Liver (tissue), 9 donors: ENCODE data around the gene DUSP3. TPM values are rescaled to one million over a fixed set of nuclear protein-coding genes. Genes with fewer than 3 reads are reported as not detected.

ENCODE experiments used
- DNase-seq: peaks from one replicate; pipeline ENCODE4 v3.0.0-alpha.2; 2017; ENCODE audit warnings: low spot score
- H3K27ac ChIP-seq, 2 donors: one replicate each; pipeline ENCODE4 v1.7.0; 2013; ENCODE audit warnings: inconsistent platforms in 2 of 2, low read length in 2 of 2, control low read depth in 1 of 2, low read depth in 1 of 2, mild to moderate bottlenecking in 1 of 2
- H3K27me3 ChIP-seq, 4 donors: one replicate each; pipeline versions ENCODE4 v1.6.1 to v1.7.0; 2013; ENCODE audit warnings: low read length in 3 of 4, inconsistent platforms in 1 of 4, mild to moderate bottlenecking in 1 of 4, moderate library complexity in 1 of 4; ENCODE audit not compliant: control insufficient read depth in 4 of 4, insufficient read depth in 4 of 4
- H3K36me3 ChIP-seq, 4 donors: one replicate each; pipeline versions ENCODE4 v1.6.1 to v1.7.0; 2013; ENCODE audit warnings: low read length in 3 of 4, mild to moderate bottlenecking in 3 of 4, low read depth in 1 of 4, moderate library complexity in 1 of 4; ENCODE audit not compliant: control insufficient read depth in 4 of 4, insufficient read depth in 3 of 4
- H3K4me1 ChIP-seq, 4 donors: one replicate each; pipeline versions ENCODE4 v1.6.1 to v1.7.0; 2013; ENCODE audit warnings: low read length in 3 of 4, mild to moderate bottlenecking in 3 of 4, moderate library complexity in 1 of 4; ENCODE audit not compliant: control insufficient read depth in 4 of 4, insufficient read depth in 4 of 4
- H3K4me3 ChIP-seq, 3 donors: one replicate each; pipeline versions ENCODE4 v1.6.1 to v1.7.0; 2013; ENCODE audit warnings: low read length in 3 of 3, control low read depth in 1 of 3, low read depth in 1 of 3, mild to moderate bottlenecking in 1 of 3
- H3K9ac ChIP-seq, 2 donors: one replicate each; pipeline ENCODE4 v1.7.0; 2013; ENCODE audit warnings: low read length in 2 of 2, mild to moderate bottlenecking in 2 of 2, moderate library complexity in 2 of 2, control low read depth in 1 of 2, low read depth in 1 of 2
- H3K9me3 ChIP-seq, 4 donors: one replicate each; pipeline versions ENCODE4 v1.6.1 to v1.7.0; 2013; ENCODE audit warnings: low read length in 3 of 4; ENCODE audit not compliant: control insufficient read depth in 4 of 4
- FOXA1 ChIP-seq: IDR thresholded peaks from 2 replicates; pipeline ENCODE4 v1.6.1; 2016; ENCODE audit warnings: antibody characterized with exemption
- FOXA2 ChIP-seq: IDR thresholded peaks from 2 replicates; pipeline ENCODE4 v1.6.1; 2016; ENCODE audit warnings: antibody characterized with exemption
- GABPA ChIP-seq, 2 donors: IDR thresholded peaks in 1 of 2; conservative IDR thresholded peaks in 1 of 2; 2 replicates each; pipeline ENCODE4 v1.6.1; 2016; ENCODE audit warnings: antibody characterized with exemption in 2 of 2, mild to moderate bottlenecking in 1 of 2, moderate library complexity in 1 of 2
- HNF4A ChIP-seq, 2 donors: conservative IDR thresholded peaks; 2 replicates each; pipeline ENCODE4 v1.6.1; 2016; ENCODE audit warnings: antibody characterized with exemption in 2 of 2, mild to moderate bottlenecking in 2 of 2
- HNF4G ChIP-seq: IDR thresholded peaks from 2 replicates; pipeline ENCODE4 v1.6.1; 2016; ENCODE audit warnings: antibody characterized with exemption
- JUND ChIP-seq, 2 donors: IDR thresholded peaks; 2 replicates each; pipeline ENCODE4 v1.6.1; 2016; ENCODE audit warnings: antibody characterized with exemption in 2 of 2
- NR2F2 ChIP-seq: IDR thresholded peaks from 2 replicates; pipeline ENCODE4 v1.6.1; 2016; ENCODE audit warnings: antibody characterized with exemption
- RAD21 ChIP-seq, 2 donors: IDR thresholded peaks; 2 replicates each; pipeline ENCODE4 v1.6.1; 2016; ENCODE audit warnings: antibody characterized with exemption in 2 of 2, mild to moderate bottlenecking in 2 of 2
- RXRA ChIP-seq, 2 donors: IDR thresholded peaks; 2 replicates each; pipeline ENCODE4 v1.6.1; 2017 to 2018; ENCODE audit warnings: antibody characterized with exemption in 2 of 2, mild to moderate bottlenecking in 1 of 2
- SP1 ChIP-seq: IDR thresholded peaks from 2 replicates; pipeline ENCODE4 v1.6.1; 2018; ENCODE audit warnings: antibody characterized with exemption, mild to moderate bottlenecking
- TAF1 ChIP-seq: conservative IDR thresholded peaks from 2 replicates; pipeline ENCODE4 v1.6.1; 2016; ENCODE audit warnings: antibody characterized with exemption, mild to moderate bottlenecking
- YY1 ChIP-seq: IDR thresholded peaks from 2 replicates; pipeline ENCODE4 v1.6.1; 2016; ENCODE audit warnings: antibody characterized with exemption, mild to moderate bottlenecking
- WGBS: extraction: QIAGEN DNeasy Blood & Tissue Kit; methylation state at CpG from one replicate; pipeline ENCODE4 v1.1.7; 2013; 5-methylcytosine and 5-hydroxymethylcytosine counted together
- polyA plus RNA-seq, 2 donors: library from polyadenylated mRNA; stranded (reverse) in 1 of 2; unstranded in 1 of 2; fragments of 200-250 nt in 1 of 2; fragments of >200 nt in 1 of 2; fragmentation: Nextera tagmentation in 1 of 2; extraction: Ambion mirVana in 1 of 2; gene quantifications; one replicate each; pipeline versions ENCODE4 v1.2.1 to v1.2.3, GENCODE V29; 2013 to 2015
- total RNA-seq, 2 donors: library from RNA; depleted of rRNA; stranded (reverse); fragments of >200 nt; gene quantifications; one replicate each; pipeline ENCODE4 v1.2.3, GENCODE V29; 2014
- TF ChIP-seq, protein P1 (sequence below): IDR thresholded peaks from 2 replicates; pipeline ENCODE4 v1.6.1; 2016; ENCODE audit warnings: antibody characterized with exemption
- TF ChIP-seq, protein P2 (sequence below): IDR thresholded peaks from 2 replicates; pipeline ENCODE4 v1.6.1; 2016; ENCODE audit warnings: antibody characterized with exemption
- TF ChIP-seq, protein P3 (sequence below): fragments of 150-350 bp; IDR thresholded peaks from 2 replicates; pipeline ENCODE4 v1.5.1; 2017; ENCODE audit warnings: improper control_type of control experiment, low read depth, low read length; ENCODE audit not compliant: missing input control
- TF ChIP-seq, protein P4 (sequence below): IDR thresholded peaks from 2 replicates; pipeline ENCODE4 v1.6.1; 2016; ENCODE audit warnings: antibody characterized with exemption
- donor health status: healthy.
- donor health status: healthy.
- donor health status: healthy.
- donor health status: healthy.
- donor health status: healthy.

Gene DUSP3
- total and polyA plus RNA-seq, 4 donors: 30.4 to 104 (median 60.8) TPM

DNA sequence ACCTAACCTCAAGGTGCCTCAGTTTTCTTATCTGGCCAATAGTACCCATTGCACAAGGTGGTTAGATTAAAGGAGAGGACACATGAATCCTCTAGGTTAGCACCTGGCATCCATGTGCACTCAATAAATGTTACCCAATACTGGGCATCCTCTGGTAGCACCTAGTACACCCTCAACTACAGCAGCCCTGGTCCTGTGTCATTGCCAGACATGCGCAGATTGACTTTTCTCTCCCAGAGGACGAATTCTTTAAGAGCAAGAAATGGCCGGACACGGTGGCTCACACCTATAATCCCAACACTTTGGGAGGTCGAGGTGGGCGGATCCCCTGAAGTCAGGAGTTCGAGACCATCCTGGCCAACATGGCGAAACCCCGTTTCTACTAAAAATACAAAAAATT, 7.3 kb downstream of the DUSP3 start:
- Histone ChIP-seq H3K9ac (no peak overlapping the region), H3K4me3 (no peak overlapping the region), H3K9me3 (no peaks in the 10 kb centered on the region), H3K27me3 (no peaks in the 10 kb centered on the region), H3K36me3 (peaks cover 0 to 33% (median 21%) of the 10 kb centered on the region in 4 donors), H3K27ac (peak overlapping the region; percentile 78 to 83), H3K4me1 (peaks cover 21 to 69% (median 53%) of the 10 kb centered on the region in 4 donors)
- no peak for DNase-seq
- TF ChIP-seq HNF4G (no peak), RXRA (IDR thresholded peaks at IDR 0.05) (peak; percentile 38 to 79), YY1 (peak; percentile 79), JUND (IDR thresholded peaks at IDR 0.05) (peak in 1 of 2 donors; percentile 17), FOXA2 (peak; percentile 38), HNF4A (conservative IDR thresholded peaks at IDR 0.05) (peak in 1 of 2 donors; percentile 74), NR2F2 (no peak), GABPA (IDR thresholded peaks at IDR 0.05 in 1 of 2, conservative IDR thresholded peaks at IDR 0.05 in 1 of 2) (peak in 1 of 2 donors; percentile 11), FOXA1 (peak; percentile 39), RAD21 (IDR thresholded peaks at IDR 0.05) (no peak)
- TF ChIP-seq, protein P1, sequence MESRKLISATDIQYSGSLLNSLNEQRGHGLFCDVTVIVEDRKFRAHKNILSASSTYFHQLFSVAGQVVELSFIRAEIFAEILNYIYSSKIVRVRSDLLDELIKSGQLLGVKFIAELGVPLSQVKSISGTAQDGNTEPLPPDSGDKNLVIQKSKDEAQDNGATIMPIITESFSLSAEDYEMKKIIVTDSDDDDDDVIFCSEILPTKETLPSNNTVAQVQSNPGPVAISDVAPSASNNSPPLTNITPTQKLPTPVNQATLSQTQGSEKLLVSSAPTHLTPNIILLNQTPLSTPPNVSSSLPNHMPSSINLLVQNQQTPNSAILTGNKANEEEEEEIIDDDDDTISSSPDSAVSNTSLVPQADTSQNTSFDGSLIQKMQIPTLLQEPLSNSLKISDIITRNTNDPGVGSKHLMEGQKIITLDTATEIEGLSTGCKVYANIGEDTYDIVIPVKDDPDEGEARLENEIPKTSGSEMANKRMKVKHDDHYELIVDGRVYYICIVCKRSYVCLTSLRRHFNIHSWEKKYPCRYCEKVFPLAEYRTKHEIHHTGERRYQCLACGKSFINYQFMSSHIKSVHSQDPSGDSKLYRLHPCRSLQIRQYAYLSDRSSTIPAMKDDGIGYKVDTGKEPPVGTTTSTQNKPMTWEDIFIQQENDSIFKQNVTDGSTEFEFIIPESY: peak; percentile 11
- TF ChIP-seq, protein P2, sequence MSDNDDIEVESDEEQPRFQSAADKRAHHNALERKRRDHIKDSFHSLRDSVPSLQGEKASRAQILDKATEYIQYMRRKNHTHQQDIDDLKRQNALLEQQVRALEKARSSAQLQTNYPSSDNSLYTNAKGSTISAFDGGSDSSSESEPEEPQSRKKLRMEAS: peak; percentile 94
- 41% methylated on average over 9 of the region's 9 CpGs for WGBS

DNA sequence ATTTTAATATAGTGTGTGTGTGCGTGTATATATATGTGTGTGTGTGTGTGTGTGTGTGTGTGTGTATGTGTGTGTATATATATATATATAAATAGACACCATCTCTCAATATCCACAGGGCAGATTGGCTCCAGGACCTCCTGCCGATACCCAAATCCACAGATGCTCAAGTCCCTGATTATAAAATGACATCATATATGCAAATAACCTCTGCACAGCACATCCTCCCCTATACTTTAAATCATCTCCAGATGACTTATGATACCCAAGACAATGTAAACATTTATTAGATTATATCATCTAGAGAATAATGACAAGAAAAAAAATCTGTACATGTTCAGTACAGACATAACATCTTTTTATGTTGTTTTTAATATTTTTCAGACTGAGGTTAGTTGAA, 7.8 kb downstream of the DUSP3 start:
- 92% methylated on average over 2 of the region's 2 CpGs for WGBS
- H3K4me3 ChIP-seq: no peak overlapping the region
- no peak overlapping the region for H3K27ac ChIP-seq
- TF ChIP-seq, protein P2: no peak
- TF ChIP-seq, protein P3, sequence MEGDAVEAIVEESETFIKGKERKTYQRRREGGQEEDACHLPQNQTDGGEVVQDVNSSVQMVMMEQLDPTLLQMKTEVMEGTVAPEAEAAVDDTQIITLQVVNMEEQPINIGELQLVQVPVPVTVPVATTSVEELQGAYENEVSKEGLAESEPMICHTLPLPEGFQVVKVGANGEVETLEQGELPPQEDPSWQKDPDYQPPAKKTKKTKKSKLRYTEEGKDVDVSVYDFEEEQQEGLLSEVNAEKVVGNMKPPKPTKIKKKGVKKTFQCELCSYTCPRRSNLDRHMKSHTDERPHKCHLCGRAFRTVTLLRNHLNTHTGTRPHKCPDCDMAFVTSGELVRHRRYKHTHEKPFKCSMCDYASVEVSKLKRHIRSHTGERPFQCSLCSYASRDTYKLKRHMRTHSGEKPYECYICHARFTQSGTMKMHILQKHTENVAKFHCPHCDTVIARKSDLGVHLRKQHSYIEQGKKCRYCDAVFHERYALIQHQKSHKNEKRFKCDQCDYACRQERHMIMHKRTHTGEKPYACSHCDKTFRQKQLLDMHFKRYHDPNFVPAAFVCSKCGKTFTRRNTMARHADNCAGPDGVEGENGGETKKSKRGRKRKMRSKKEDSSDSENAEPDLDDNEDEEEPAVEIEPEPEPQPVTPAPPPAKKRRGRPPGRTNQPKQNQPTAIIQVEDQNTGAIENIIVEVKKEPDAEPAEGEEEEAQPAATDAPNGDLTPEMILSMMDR: no peak
- TF ChIP-seq RXRA (IDR thresholded peaks at IDR 0.05) (no peak), FOXA2 (no peak), GABPA (IDR thresholded peaks at IDR 0.05 in 1 of 2, conservative IDR thresholded peaks at IDR 0.05 in 1 of 2) (no peak), TAF1 (no peak), NR2F2 (no peak), RAD21 (IDR thresholded peaks at IDR 0.05) (no peak), HNF4G (no peak), SP1 (no peak)
- TF ChIP-seq, protein P1: no peak
- TF ChIP-seq, protein P4, sequence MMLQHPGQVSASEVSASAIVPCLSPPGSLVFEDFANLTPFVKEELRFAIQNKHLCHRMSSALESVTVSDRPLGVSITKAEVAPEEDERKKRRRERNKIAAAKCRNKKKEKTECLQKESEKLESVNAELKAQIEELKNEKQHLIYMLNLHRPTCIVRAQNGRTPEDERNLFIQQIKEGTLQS: no peak
- H3K9ac ChIP-seq: no peak overlapping the region
- H3K27me3 ChIP-seq: no peaks in the 10 kb centered on the region
- peaks cover 21 to 65% (median 49%) of the 10 kb centered on the region in 4 donors for H3K4me1 ChIP-seq
- no peak for DNase-seq
- peaks cover 0 to 36% (median 24%) of the 10 kb centered on the region in 4 donors for H3K36me3 ChIP-seq
- H3K9me3 ChIP-seq: no peaks in the 10 kb centered on the region
